GM13977 (cell line): Measurements from ENCODE around the gene ACE.

Experiments
- DNase-seq: peaks from one replicate; pipeline ENCODE4 v3.0.0; 2012; ENCODE audit warnings: low spot score
- in situ Hi-C: fragments of 300-500 bp; cut with MboI; formaldehyde crosslinking; loops from one replicate; pipeline ENCODE4 v1.12.0; 2022; ENCODE audit warnings: low sequenced_read_pairs, low pct_unique_long_range_greater_than_20kb, mixed read lengths, inconsistent platforms; ENCODE audit not compliant: unreplicated experiment
- TF ChIP-seq, protein P1 (sequence below): IDR thresholded peaks from 2 replicates; pipeline ENCODE4 v1.5.1; 2012; ENCODE audit warnings: mild to moderate bottlenecking, control low read depth; ENCODE audit not compliant: insufficient read depth; ENCODE audit errors: extremely low read depth, missing control alignments

ACE gene

DNA sequence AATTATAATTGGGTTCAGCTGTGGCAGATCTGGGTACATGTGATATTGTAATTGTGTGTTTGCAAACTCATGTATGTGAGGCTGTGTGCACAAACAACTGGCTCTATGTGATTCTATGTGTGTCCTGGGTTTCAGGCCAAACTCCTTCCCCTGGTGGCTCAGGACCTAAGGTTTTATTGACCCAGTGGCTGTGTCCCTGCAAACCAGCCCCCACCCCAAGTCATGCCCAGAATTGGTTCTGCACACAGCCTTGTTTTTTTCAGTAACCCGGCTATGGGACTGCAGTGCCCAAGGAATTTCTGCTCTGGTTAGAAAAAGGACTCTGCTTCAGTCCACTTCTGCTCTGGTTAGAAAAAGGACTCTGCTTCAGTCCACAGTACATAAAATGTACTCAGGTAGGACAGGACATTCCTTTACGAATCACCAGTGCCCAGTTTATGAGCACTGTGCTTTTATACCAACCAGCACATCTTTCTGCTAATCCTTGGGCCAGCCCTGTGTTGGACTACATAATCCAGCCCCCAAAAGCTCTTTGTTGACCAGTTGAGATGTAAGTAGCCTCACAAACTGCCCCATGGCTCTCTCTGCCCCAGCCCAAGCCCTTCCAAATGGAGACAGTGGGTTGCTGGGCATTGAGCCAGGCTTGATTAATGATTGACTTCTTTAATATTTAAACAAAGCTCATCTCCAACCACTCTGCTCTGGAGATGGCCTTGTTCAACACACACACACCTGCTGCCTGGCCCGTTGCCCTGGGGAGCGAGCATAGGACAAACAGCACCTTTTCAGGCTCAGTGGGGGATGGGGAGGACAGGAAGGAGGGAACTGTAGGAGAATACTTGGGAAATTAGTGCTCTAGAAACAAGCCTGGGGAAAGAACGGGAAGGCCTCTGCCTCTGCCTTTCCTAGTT is 43.4 kb downstream of the ACE start:
- in situ Hi-C loops: no loop called here
- DNase-seq: no peak
- TF ChIP-seq, protein P1, sequence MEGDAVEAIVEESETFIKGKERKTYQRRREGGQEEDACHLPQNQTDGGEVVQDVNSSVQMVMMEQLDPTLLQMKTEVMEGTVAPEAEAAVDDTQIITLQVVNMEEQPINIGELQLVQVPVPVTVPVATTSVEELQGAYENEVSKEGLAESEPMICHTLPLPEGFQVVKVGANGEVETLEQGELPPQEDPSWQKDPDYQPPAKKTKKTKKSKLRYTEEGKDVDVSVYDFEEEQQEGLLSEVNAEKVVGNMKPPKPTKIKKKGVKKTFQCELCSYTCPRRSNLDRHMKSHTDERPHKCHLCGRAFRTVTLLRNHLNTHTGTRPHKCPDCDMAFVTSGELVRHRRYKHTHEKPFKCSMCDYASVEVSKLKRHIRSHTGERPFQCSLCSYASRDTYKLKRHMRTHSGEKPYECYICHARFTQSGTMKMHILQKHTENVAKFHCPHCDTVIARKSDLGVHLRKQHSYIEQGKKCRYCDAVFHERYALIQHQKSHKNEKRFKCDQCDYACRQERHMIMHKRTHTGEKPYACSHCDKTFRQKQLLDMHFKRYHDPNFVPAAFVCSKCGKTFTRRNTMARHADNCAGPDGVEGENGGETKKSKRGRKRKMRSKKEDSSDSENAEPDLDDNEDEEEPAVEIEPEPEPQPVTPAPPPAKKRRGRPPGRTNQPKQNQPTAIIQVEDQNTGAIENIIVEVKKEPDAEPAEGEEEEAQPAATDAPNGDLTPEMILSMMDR: no peak

DNA sequence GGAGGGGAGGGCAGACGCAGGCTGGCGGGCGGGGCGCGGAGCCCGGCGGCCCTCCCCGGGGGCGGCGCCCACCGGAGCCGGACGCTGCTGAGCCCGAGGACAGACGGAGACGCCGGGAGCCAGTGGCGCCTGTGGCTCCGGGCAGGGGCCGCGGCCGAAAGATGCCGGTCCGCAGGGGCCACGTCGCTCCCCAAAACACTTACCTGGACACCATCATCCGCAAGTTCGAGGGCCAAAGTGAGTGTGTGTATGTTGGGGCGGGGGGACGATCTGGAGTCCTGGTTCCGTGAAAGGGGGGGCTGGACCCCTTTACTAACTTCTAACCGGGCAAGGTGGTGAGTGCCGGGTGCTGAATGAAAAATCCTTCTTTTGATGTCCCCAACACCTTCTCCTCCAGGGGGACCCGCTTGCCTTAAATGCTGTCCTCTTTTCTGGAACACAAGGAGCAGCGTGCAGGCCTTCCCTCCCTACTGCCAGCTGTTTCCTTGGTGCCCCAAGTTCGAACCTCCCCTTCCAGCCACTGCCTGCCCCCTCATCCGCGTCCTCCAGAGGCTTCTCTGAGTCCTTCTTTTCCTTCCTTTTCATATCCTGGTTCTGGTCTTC is 46.5 kb downstream of the ACE start, which contains the start of gene KCNH6:
TSS of gene KCNH6 (plus strand) at position 106 of the 603 bp plus-strand sequence. CDS start at position 162, 56 bp downstream.
- TF ChIP-seq, protein P1: no peak
- no peak for DNase-seq
- in situ Hi-C loops: no loop called here

DNA sequence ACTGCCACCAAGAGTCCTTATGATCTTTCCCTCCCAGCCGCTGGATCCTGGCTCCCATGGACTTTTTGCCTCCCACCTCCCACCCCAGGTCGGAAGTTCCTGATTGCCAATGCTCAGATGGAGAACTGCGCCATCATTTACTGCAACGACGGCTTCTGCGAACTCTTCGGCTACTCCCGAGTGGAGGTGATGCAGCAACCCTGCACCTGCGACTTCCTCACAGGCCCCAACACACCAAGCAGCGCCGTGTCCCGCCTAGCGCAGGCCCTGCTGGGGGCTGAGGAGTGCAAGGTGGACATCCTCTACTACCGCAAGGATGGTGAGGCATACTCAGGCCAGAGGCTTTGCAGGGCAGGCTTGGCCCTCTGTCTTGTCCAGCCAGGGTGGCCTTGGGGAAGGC is 47.2 kb downstream of the ACE start:
- TF ChIP-seq, protein P1: no peak
- in situ Hi-C loops: no loop called here
- DNase-seq: no peak

DNA sequence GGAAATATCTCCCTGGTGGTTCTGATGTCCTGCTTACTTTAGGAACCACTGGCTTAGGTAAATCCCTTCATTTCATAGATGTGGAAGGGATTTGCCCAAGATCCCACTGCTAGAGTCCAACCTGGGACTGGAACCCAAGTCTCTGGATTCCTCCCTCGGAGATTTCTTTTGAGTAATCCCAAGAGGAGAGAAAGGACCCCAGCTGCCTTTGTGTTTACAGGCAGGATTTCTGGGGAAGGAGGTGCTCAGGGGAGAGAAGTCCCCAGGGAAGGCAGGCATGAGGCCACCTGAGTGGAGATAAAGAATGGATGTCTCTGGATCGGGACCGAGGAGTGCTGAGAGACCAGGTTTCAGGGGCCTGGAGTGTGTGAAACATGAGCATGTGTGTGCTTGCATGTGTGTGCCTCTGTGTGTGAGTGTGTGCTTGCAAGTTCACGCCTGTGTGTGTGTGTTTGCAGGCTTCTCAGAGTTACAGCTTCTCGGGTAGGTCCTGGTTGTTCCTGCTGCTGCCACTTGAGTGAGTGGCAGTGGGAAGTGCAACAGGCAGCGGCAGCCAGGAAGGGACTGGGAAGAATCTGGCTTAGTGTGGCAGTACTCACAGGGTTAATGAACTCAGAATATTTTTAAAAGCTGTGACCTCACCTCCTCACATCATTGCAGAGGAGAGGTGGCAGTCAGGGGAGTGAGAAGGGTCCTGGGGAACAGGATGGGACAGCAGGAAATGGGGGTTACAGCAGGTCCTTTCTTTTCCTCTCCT is 48.5 kb downstream of the ACE start:
- in situ Hi-C loops: no loop called here
- no peak for DNase-seq
- TF ChIP-seq, protein P1: no peak

DNA sequence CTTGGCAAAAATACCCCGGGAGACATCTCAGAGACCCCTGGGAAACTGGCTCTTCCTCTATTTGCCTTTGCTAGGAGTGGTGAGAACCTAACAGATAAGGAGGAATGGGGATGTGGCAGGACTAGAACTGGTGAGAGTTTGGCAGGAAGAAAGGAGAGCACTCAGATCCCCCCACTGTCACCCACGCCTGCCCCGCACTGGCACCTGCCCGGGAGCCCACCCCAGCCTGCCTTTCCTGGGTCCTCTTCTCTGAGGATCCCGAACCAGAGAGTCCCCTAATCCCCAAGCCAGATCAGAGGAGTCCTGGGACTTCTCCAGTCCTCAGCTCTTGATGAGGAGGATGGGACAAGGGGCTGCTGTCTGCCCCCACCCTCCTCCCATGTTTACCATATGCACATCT is 50.0 kb downstream of the ACE start:
- no peak for DNase-seq
- in situ Hi-C loops: no loop called here
- TF ChIP-seq, protein P1: no peak

DNA sequence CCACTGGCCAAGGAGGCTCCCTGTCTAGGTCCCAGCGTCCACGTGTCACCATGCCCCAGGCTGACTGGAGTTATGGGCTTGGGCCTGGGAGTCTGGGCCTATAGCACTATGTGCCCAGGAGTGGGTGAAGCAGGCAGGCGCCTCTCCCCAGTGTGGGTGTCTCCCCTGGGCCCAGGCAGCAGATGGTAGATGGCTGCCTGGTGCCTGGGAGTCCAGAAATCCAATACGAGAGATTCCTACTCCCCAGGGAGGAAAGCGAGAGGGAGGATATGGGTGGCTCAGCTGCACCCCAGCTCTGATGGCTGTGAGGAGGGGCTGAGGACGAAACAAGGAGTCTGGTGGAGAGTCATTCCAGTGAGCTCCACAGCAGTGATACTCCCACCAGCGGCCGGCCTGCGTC is 51.3 kb downstream of the ACE start:
- TF ChIP-seq, protein P1: no peak
- in situ Hi-C loops: no loop called here
- no peak for DNase-seq
